ENCODE measurements around the gene CLCN3.

- TF ChIP-seq POLR2AphosphoS5 (IDR thresholded peaks at IDR 0.05; ENCODE audit: insufficient read depth in 1 of 2, low read depth in 1 of 2), result no peak
- no peak for TF ChIP-seq CTCF (IDR thresholded peaks at IDR 0.05)
Observed at GRCh38 chr4:169593050-169593560, 27.3 kb upstream of the CLCN3 start.

Data from vagina (tissue), 2 donors.